Psoas muscle (tissue), 8 donors: ENCODE measurements around the gene ADIG. TPM values are rescaled to one million over a fixed set of nuclear protein-coding genes. Genes with fewer than 3 reads are reported as not detected.

ENCODE experiments used
- ATAC-seq, 4 donors: fragments of 200-7000 bp; cut with Tn5 transposase; one replicate each; pipeline ENCODE4 v1.9.1; 2020; ENCODE audit warnings: moderate library complexity in 3 of 4, mild to moderate bottlenecking in 2 of 4
- DNase-seq, 2 donors: peaks; one replicate each; pipeline ENCODE4 v3.0.0-alpha.2; 2020
- H3K27ac ChIP-seq: fragments of 200-600 bp; one replicate; pipeline ENCODE4 v1.8.0; 2022
- H3K27me3 ChIP-seq, 3 donors: fragments of 200-600 bp in 1 of 3; one replicate each; pipeline versions ENCODE4 v1.6.1 to v1.8.0; 2013 to 2022; ENCODE audit warnings: low read length in 2 of 3, mild to moderate bottlenecking in 2 of 3, moderate library complexity in 1 of 3; ENCODE audit not compliant: insufficient read depth in 3 of 3
- H3K36me3 ChIP-seq, 2 donors: fragments of 200-600 bp in 1 of 2; one replicate each; pipeline versions ENCODE4 v1.6.1 to v1.8.0; 2013 to 2022; ENCODE audit warnings: low read depth in 1 of 2, mild to moderate bottlenecking in 1 of 2, moderate library complexity in 1 of 2; ENCODE audit not compliant: insufficient read depth in 1 of 2
- H3K4me1 ChIP-seq: fragments of 200-600 bp; one replicate; pipeline ENCODE4 v1.8.0; 2022
- H3K4me3 ChIP-seq: fragments of 200-600 bp; one replicate; pipeline ENCODE4 v1.8.0; 2022; ENCODE audit warnings: mild to moderate bottlenecking
- H3K9me3 ChIP-seq: fragments of 200-600 bp; one replicate; pipeline ENCODE4 v1.8.0; 2022
- WGBS, 3 donors: extraction: QIAGEN DNeasy Blood & Tissue Kit; methylation state at CpG; one replicate each; pipeline versions ENCODE4 v1.1.6 to v1.1.7; 2013; 5-methylcytosine and 5-hydroxymethylcytosine counted together
- intact Hi-C, 2 donors: fragments of 100-400 bp; cut with DNase I; formaldehyde crosslinking; loops; one replicate each; pipeline versions ENCODE4 v1.11.0 to v1.14.2; 2022
- polyA plus RNA-seq, 3 donors: library from polyadenylated mRNA; stranded (reverse); fragments of 200-250 nt; gene quantifications; one replicate each; pipeline ENCODE4 v1.2.3, GENCODE V29; 2013
- total RNA-seq, 4 donors: library from RNA; stranded (reverse); fragmentation: NEBNext Ultra II Directional in 2 of 4; extraction: Animal tissue kit (Norgen Biotek cat#: 25700) in 2 of 4; gene quantifications; one replicate each; pipeline versions ENCODE4 v1.2.1 to v1.2.4, GENCODE V29; 2021 to 2023
- TF ChIP-seq, protein P1 (sequence below): fragments of 200-600 bp; IDR thresholded peaks from one replicate; pipeline ENCODE4 v1.8.0; 2022; ENCODE audit warnings: antibody characterized with exemption
- donor health status: healthy with polysubstance abuse.
- donor health status: DM: no; HTN: no; CAD: no; lungs with moderate emphysema.
- donor health status: Bipolar disorder and iron deficiency.
- donor health status: healthy.
- donor health status: DM: yes; HTN: yes; CAD: no.
- donor health status: DM: no; HTN: no; CAD: no.
- donor health status: DM: no; HTN: no; CAD: no.
- donor health status: DM: yes; HTN: yes; CAD: no.

ADIG gene
- total and polyA plus RNA-seq, 7 donors = not detected

DNA sequence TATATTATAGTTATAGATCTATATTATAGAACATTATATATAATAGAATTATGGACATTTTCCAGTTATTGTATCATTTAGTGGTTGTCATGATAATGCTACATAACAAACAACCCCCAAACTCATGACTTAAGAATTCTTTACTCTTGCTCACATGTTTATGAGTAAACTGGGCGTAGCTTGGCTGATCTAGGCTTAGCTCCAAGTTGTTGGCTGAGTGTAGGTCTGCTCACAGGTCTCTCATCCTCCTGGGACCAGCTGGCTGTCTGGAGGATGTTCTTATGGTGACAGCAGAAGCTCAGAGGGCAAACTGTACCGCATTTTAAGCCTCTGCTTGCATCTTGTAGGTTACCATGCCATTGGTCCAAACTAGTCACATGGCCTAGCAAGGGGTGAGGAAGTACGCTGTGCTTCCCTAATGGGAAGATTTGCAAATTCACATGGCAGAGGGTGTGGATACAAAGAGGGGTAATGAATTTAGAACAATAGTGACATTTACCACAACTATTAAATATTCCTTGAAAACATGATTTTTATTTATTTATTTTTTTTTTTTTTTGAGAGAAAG, 54.8 kb downstream of the ADIG start:
- WGBS, 3 donors = 50 to 52% (median 51%) methylated on average over 3 of the region's 3 CpGs
- ATAC-seq (no peak), DNase-seq (no peak)
- no peak overlapping the region for H3K27ac ChIP-seq
- peaks cover 0 to 13% (median 0%) of the 10 kb centered on the region in 3 donors for H3K27me3 ChIP-seq
- H3K4me1 ChIP-seq = no peaks in the 10 kb centered on the region
- no peaks in the 10 kb centered on the region for H3K36me3 ChIP-seq
- TF ChIP-seq, protein P1, sequence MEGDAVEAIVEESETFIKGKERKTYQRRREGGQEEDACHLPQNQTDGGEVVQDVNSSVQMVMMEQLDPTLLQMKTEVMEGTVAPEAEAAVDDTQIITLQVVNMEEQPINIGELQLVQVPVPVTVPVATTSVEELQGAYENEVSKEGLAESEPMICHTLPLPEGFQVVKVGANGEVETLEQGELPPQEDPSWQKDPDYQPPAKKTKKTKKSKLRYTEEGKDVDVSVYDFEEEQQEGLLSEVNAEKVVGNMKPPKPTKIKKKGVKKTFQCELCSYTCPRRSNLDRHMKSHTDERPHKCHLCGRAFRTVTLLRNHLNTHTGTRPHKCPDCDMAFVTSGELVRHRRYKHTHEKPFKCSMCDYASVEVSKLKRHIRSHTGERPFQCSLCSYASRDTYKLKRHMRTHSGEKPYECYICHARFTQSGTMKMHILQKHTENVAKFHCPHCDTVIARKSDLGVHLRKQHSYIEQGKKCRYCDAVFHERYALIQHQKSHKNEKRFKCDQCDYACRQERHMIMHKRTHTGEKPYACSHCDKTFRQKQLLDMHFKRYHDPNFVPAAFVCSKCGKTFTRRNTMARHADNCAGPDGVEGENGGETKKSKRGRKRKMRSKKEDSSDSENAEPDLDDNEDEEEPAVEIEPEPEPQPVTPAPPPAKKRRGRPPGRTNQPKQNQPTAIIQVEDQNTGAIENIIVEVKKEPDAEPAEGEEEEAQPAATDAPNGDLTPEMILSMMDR = no peak
- no peak overlapping the region for H3K4me3 ChIP-seq
- no peaks in the 10 kb centered on the region for H3K9me3 ChIP-seq
- intact Hi-C loops = no loop called here

Other genes with a start within 250 kb of the ADIG start
- 100 to 1,000 TPM in 1 of 4 donors, 10 to 100 TPM in 3; 38.8 to 167 (median 68.7) TPM for gene LBP, start 234.7 kb upstream of the ADIG start, total RNA-seq
- gene LBP, start 234.7 kb upstream of the ADIG start, polyA plus RNA-seq = 10 to 100 TPM in 2 of 3 donors, 1 to 10 TPM in 1; 1.1 to 10.3 (median 10.2) TPM
- gene SNHG17, start 145.9 kb upstream of the ADIG start, total RNA-seq = 10 to 100 TPM in 2 of 4 donors, 1 to 10 TPM in 2; 4.6 to 26.0 (median 14.8) TPM
- gene SNHG17, start 145.9 kb upstream of the ADIG start, polyA plus RNA-seq = 10 to 100 TPM; 13.3 to 19.4 (median 18.7) TPM
- 10 to 100 TPM; 17.3 to 24.6 (median 18.8) TPM for gene RALGAPB, start 108.4 kb upstream of the ADIG start, total RNA-seq
- 10 to 100 TPM in 2 of 3 donors, 1 to 10 TPM in 1; 7.5 to 27.3 (median 11.3) TPM for gene RALGAPB, start 108.4 kb upstream of the ADIG start, polyA plus RNA-seq
- not detected for gene ARHGAP40, start 20.6 kb downstream of the ADIG start, total RNA-seq
- gene ARHGAP40, start 20.6 kb downstream of the ADIG start, polyA plus RNA-seq = under 1 TPM in 2 of 3 donors, not detected in 1; 0.03 to 0.04 TPM
- not detected for gene SLC32A1, start 143.3 kb downstream of the ADIG start, total RNA-seq
- gene SLC32A1, start 143.3 kb downstream of the ADIG start, polyA plus RNA-seq = not detected
- gene ACTR5, start 167.3 kb downstream of the ADIG start, total RNA-seq = 1 to 10 TPM; 3.8 to 5.3 (median 4.7) TPM
- gene ACTR5, start 167.3 kb downstream of the ADIG start, polyA plus RNA-seq = 1 to 10 TPM; 5.3 to 9.3 (median 6.8) TPM
- gene PPP1R16B, start 224.5 kb downstream of the ADIG start, total RNA-seq = 1 to 10 TPM; 2.9 to 5.2 (median 5.1) TPM
- 1 to 10 TPM; 1.6 to 4.1 (median 2.3) TPM for gene PPP1R16B, start 224.5 kb downstream of the ADIG start, polyA plus RNA-seq